ENCODE results near the gene BTNL2. TPM values are rescaled to one million over a fixed set of nuclear protein-coding genes. Genes with fewer than 3 reads are reported as not detected.

BTNL2 gene
- total RNA-seq, 3 donors from 2014 or later: not detected

DNA sequence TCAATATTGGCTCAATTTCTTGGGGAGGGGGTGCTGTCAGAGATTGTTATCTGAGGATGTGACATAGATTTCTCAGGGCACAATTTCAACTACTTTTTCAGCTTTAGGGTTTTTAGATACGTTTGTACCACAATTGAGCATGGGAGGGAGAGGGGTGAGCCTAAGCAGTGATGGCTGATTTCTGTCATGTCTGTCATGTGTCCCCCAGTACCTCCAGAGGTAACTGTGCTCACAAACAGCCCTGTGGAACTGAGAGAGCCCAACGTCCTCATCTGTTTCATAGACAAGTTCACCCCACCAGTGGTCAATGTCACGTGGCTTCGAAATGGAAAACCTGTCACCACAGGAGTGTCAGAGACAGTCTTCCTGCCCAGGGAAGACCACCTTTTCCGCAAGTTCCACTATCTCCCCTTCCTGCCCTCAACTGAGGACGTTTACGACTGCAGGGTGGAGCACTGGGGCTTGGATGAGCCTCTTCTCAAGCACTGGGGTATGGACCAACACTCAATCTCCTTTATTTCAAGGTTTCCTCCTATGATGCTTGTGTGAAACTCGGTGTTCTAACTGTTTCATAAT, 36.1 kb upstream of the BTNL2 start:
- no peak overlapping the region for H3K4me3 ChIP-seq
- ATAC-seq (no peak), DNase-seq (no peak)
- no peaks in the 10 kb centered on the region for H3K9me3 ChIP-seq
- H3K36me3 ChIP-seq (ENCODE audit: low read depth): no peaks in the 10 kb centered on the region
- TF ChIP-seq, protein P1, sequence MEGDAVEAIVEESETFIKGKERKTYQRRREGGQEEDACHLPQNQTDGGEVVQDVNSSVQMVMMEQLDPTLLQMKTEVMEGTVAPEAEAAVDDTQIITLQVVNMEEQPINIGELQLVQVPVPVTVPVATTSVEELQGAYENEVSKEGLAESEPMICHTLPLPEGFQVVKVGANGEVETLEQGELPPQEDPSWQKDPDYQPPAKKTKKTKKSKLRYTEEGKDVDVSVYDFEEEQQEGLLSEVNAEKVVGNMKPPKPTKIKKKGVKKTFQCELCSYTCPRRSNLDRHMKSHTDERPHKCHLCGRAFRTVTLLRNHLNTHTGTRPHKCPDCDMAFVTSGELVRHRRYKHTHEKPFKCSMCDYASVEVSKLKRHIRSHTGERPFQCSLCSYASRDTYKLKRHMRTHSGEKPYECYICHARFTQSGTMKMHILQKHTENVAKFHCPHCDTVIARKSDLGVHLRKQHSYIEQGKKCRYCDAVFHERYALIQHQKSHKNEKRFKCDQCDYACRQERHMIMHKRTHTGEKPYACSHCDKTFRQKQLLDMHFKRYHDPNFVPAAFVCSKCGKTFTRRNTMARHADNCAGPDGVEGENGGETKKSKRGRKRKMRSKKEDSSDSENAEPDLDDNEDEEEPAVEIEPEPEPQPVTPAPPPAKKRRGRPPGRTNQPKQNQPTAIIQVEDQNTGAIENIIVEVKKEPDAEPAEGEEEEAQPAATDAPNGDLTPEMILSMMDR (IDR thresholded peaks at IDR 0.05): no peak
- no peaks in the 10 kb centered on the region for H3K4me1 ChIP-seq (ENCODE audit: low read depth)
- intact Hi-C loops (cut with DNase I, micrococcal nuclease): no loop called here

DNA sequence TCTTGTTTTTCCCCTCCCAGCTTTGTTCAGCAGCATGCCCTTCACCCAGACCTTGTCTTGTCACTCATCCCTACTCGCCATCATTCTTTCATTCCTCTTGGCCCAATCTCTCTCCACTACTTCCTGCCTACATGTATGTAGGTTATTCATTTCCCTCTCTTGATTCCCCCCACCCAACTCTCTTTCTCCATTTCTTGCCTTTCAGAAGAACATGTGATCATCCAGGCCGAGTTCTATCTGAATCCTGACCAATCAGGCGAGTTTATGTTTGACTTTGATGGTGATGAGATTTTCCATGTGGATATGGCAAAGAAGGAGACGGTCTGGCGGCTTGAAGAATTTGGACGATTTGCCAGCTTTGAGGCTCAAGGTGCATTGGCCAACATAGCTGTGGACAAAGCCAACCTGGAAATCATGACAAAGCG, 35.3 kb upstream of the BTNL2 start:
- ATAC-seq: no peak
- no peak for DNase-seq
- H3K4me1 ChIP-seq (ENCODE audit: low read depth): no peaks in the 10 kb centered on the region
- no peaks in the 10 kb centered on the region for H3K36me3 ChIP-seq (ENCODE audit: low read depth)
- intact Hi-C loops (cut with DNase I, micrococcal nuclease): no loop called here
- no peak overlapping the region for H3K4me3 ChIP-seq
- TF ChIP-seq, protein P1 (IDR thresholded peaks at IDR 0.05): no peak
- no peaks in the 10 kb centered on the region for H3K9me3 ChIP-seq

GRCh38 chr6:32439602-32440214, 32.7 kb upstream of the BTNL2 start, which contains the start of gene HLA-DRA:
Gene HLA-DRA, plus strand, starts transcription at chr6:32439887. Its CDS starts 64 bp downstream, at chr6:32439951.
- DNase-seq (peak in 1 of 3 donors; percentile 39), ATAC-seq (peak; percentile 91)
- intact Hi-C loops (cut with DNase I, micrococcal nuclease): no loop called here
- TF ChIP-seq, protein P1 (IDR thresholded peaks at IDR 0.05): no peak
- H3K4me1 ChIP-seq (ENCODE audit: low read depth): no peaks in the 10 kb centered on the region
- H3K4me3 ChIP-seq: no peak within 1 kb of the TSS
- H3K36me3 ChIP-seq (ENCODE audit: low read depth): no peaks in the 10 kb centered on the region
- H3K9me3 ChIP-seq: no peaks in the 10 kb centered on the region

- intact Hi-C loops (cut with DNase I, micrococcal nuclease): no loop called here
- Histone ChIP-seq H3K4me1 (ENCODE audit: low read depth) (no peaks in the 10 kb centered on the region), H3K9me3 (no peaks in the 10 kb centered on the region), H3K36me3 (ENCODE audit: low read depth) (no peaks in the 10 kb centered on the region), H3K4me3 (no peak overlapping the region)
- DNase-seq: no peak
- ATAC-seq: no peak
- TF ChIP-seq, protein P1 (IDR thresholded peaks at IDR 0.05): no peak
Measured at GRCh38 chr6:32439139-32439538, 32.2 kb upstream of the BTNL2 start.

DNA sequence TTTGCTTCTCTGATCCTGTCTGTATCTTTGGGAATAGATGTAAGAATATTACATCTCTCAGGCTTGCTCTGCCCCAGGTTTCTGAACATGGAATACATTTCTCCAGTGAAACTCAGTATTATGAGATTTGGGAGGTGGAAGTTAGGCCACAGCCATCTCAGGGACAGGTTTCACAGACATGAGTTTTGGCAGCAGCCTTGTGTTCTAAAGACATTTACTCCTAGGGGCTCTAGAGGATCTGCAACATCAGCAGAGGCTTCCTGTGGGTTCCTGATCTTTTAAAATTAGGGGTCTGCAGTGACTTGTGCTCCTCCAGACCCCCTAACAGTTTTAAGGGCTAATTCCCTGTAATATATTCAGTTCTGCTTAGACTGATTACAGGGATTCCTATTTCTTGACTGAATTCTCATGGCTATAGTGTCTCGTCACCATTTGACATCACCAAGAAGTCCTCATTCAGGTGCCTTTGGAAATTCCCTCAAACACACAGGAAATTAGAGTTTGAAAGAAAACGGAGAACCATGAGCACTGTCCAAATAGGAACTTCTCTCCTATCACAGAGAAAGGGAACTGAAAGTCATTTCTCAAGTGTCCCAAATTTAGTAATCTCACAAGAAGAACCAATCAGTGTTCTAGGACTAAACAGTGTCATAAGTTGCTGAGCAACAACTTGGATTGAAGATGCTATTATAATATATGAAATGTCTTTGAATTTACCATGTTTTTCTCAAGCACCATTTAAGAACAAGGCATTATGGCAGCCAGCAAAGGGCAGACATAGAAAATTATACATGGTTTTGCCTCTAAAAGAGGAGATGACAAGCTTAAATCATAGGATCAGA, 30.2 kb upstream of the BTNL2 start:
- ATAC-seq (peak; percentile 59), DNase-seq (no peak)
- Histone ChIP-seq H3K4me3 (no peak overlapping the region), H3K4me1 (ENCODE audit: low read depth) (no peaks in the 10 kb centered on the region), H3K9me3 (no peaks in the 10 kb centered on the region), H3K36me3 (ENCODE audit: low read depth) (no peaks in the 10 kb centered on the region)
- intact Hi-C loops (cut with DNase I, micrococcal nuclease): no loop called here
- TF ChIP-seq, protein P1 (IDR thresholded peaks at IDR 0.05): no peak
